ENCODE data around the gene LAMC3.

The LAMC3 gene

DNA sequence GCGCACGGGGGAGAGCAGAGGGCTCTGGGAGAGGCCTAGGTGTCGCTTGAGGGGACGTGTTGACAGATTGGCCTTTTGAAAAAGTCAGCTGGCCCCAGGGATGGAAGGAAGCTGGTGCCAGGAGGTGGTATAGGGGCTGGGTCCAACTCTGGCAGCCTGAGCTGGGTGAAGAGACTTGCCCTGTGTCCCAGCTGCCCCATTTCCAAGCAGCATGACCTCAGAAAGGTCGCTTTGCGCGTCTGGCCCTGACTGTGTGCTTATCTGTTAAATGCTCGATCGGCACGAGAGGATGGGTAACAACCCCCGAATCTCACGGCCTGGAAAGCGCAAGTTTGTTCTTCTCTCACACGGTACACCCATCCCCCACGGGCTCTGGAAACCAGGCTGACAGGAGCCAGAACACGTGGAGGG is 31.2 kb upstream of the LAMC3 start:
- H3K4me3 ChIP-seq (ENCODE audit: low read depth, low read length): no peak overlapping the region

- H3K4me3 ChIP-seq (ENCODE audit: low read depth, low read length): no peak overlapping the region
Observed at GRCh38 chr9:130979591-130980385, 29.2 kb upstream of the LAMC3 start.

- no peak overlapping the region for H3K4me3 ChIP-seq (ENCODE audit: low read depth, low read length)
Observed at GRCh38 chr9:130980526-130980925, 28.4 kb upstream of the LAMC3 start.

GRCh38 chr9:130981002-130981755 is 27.8 kb upstream of the LAMC3 start:
- H3K4me3 ChIP-seq (ENCODE audit: low read depth, low read length): no peak overlapping the region

- H3K4me3 ChIP-seq (ENCODE audit: low read depth, low read length): no peak overlapping the region
Observed at GRCh38 chr9:130981756-130982137, 27.2 kb upstream of the LAMC3 start.

DNA sequence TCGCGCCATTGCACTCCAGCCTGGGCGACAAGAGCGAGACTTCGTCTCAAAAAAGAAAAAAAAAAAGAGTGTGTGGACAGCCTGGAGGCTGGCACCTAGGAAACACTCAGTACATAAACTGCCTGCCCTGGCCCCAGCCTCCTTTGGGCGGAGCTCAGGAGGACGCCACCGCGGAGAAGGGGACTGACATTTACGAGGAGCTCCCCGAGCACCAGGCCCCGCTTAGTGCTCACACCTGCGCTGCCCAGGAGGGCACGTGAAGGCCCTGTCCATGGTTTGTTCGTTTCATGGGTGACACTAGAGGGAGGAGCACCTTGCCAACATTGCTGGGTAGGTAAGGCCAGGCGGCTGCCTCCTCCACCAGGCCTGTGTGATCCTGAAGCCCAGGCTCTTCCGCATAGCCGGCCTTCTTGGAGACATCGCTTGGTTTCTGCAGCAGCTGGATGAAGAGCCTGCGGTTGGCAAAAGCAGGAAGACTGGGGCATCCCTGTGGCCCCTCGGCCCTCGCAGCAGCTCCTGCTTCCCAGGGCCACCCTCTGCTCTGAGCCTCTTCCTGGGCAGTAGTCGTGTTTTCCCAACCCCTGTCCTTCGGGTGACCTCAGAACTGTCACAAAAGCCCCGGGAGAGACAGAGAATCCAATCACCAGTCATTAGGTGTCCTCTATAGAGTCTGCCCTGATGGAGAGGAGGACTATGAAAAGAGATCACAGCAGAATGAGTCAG is 26.2 kb upstream of the LAMC3 start:
- H3K4me3 ChIP-seq (ENCODE audit: low read depth, low read length): no peak overlapping the region

DNA sequence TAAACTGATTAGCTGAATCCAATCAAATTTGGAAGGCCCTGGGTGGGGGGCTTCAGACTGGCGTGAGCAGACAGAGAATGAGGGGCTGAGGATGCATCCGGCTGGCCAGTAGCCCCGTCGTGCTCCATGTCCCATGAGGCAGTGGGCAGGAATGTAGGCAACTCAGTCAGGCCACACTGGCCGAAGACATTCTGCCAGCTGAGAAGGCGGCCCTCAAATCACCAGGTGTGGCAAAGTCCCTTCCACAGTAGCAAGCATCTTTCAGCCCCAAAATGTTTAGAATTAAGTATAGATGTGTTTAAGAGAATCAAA is 25.7 kb upstream of the LAMC3 start:
- H3K4me3 ChIP-seq (ENCODE audit: low read depth, low read length): no peak overlapping the region

DNA sequence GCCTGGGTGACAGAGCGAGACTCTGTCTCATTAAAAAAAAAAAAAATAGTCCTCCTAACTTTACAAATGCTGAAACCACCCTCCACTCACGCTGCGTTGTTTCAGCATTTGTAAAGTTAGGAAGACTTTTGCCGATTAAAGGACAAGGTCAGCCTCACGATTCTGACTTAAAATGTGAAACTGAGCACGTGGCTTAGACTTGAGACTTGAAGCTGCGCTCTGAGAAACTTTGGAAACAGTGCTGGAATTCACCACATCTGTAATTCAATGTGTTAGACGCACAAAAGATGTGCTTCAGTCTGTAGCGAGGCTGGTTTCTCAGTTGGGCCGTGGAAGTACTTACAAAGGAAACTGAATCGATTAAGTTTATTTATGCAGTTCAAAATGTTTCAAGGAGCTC is 25.0 kb upstream of the LAMC3 start:
- H3K4me3 ChIP-seq (ENCODE audit: low read depth, low read length): no peak overlapping the region

DNA sequence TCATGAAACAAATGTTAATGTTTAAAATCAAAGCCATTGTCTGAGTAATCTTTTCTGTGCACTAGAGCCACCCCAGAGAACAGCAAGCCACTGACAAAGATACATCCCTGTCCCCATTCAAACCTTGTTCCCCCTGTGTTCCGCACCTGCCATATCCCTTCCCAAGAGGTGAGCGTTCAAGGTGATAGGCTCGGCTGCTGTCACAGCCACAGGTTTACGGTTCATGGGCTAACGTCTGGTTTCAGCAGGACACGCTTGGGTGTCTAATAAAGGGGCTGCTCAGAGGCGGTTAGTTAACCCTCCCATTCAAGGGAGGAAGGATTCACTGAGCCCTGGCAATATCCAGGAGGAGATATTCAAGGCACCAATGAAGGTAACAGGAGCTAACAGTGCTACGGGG is 24.5 kb upstream of the LAMC3 start:
- H3K4me3 ChIP-seq (ENCODE audit: low read depth, low read length): no peak overlapping the region

DNA sequence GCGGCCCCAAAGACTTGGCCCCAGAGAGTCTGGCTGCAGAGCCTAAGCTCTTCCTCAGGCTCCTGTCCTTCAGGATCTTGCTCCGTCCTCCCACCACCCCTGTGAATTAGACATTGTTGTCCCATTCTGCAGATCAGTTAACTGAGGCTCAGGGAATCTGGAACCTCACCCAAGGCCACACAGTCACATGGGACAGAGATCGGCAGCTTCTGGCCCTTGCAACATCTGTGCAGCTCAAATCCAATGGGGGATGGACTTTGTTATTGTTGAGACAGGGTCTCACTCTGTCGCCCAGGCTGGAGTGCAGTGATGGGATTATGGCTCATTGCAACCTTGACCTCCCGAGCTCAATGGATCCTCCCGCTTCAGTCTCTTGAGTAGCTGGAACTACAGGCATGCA is 23.9 kb upstream of the LAMC3 start:
- H3K4me3 ChIP-seq (ENCODE audit: low read depth, low read length): no peak overlapping the region

- H3K4me3 ChIP-seq (ENCODE audit: low read depth, low read length): no peak overlapping the region
Observed at GRCh38 chr9:130985606-130986162, 23.3 kb upstream of the LAMC3 start.

DNA sequence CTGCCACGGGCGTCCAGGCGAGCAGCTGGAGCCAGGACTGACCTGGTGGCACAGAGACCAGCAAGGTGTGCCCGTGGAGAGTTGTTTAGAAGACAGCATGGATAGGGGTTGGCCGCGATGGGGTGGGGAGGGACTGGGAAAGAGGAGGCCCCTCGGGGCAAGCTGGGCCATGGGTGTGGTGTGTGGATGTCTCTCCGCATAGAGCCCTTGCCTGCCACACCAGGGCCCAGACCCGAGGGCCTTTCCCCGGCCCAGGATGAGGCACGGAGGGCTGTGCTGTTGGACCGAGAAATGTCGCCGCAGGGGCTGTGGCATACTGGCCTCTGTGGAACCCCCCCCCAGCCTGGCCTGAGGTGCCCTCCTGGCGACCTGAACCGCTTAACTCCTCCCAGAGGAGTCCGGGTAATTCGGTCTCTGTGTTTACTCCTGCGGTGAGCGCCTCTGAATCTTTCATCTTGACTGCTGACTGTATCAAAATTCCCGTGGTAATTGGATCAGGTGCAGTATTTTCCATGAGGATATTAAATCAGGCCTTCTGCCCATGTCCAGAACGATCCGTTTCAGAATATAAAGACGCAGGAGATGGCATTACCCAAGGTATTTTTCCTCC is 22.5 kb upstream of the LAMC3 start:
- H3K4me3 ChIP-seq (ENCODE audit: low read depth, low read length): no peak overlapping the region

GRCh38 chr9:130987054-130987453 is 21.9 kb upstream of the LAMC3 start:
- no peak overlapping the region for H3K4me3 ChIP-seq (ENCODE audit: low read depth, low read length)

DNA sequence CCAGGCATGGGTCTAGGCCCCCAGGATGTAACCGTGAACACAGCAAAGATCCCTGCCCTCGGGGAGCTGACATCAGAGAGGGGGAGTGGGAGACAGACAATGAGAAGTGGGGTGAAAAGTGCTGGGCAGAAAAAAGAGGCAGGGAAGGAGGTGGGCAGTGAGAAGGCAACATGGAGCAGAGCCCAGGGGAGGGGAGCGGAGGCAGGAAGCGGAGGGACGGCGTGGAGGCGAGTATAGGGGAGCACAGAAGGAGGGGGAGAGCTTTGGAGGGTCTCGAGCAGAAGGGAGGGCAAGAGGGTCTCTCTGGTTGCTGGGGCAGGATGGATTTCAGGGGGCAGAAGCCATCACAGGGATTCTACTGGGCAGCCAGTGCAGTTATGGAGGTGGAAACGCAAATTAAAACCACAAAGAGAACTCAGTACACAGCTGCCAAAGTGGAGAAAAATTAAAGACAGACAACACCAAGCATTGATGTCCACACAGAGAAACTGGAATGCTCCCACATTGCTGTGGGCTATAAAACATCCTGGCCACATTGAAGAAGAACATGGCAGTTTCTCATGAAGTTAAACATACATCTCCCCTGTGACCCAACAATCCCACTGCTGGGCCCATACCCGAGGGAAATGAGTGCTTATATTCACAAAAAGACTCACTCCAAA is 21.1 kb upstream of the LAMC3 start:
- no peak overlapping the region for H3K4me3 ChIP-seq (ENCODE audit: low read depth, low read length)

- H3K4me3 ChIP-seq (ENCODE audit: low read depth, low read length): no peak overlapping the region
Observed at GRCh38 chr9:130988400-130988747, 20.6 kb upstream of the LAMC3 start.

DNA sequence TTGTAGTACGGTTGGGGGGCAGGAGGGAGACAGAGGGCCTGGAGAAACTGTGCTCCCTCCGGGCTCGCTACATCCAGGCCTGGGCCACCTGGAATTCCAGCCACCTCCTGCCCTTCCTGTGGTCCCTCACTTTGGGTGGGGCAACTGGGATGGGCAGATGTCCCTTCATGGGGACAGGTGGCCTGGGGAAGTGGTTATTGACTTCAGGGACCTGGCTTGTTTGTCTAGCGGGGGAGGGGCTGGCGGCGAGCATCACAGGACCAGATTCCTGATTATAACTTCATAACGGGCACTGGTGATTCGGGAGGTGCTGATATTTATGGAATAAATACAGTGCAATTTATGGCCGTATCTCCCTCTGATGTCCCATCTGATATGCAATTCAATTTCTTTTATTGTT is 20.1 kb upstream of the LAMC3 start:
- H3K4me3 ChIP-seq (ENCODE audit: low read depth, low read length): no peak overlapping the region

DNA sequence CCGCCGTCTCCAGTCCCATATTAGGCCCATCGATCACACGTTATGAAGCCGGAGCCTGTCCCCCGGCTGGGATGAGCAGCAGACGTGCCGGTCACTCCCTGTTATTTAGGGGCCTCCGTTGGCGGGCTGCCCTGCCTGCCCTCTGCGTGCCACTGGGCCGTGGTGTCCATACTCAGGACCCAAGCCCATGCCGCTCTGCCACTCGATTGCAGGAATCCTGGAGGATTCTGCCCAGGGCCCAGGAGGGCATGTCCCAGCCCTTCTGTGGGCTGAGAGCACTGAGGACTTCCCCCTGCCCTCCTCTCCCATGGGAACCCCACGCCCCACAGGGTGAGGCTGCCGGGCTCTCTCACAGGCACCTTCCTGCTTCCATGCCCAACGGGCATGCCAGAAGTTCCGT is 19.6 kb upstream of the LAMC3 start:
- no peak overlapping the region for H3K4me3 ChIP-seq (ENCODE audit: low read depth, low read length)

GRCh38 chr9:130989891-130990290 is 19.1 kb upstream of the LAMC3 start:
- no peak overlapping the region for H3K4me3 ChIP-seq (ENCODE audit: low read depth, low read length)

- no peak overlapping the region for H3K4me3 ChIP-seq (ENCODE audit: low read depth, low read length)
Observed at GRCh38 chr9:130990306-130990977, 18.5 kb upstream of the LAMC3 start.
